ENCODE results near the gene MMP23B.

Gene MMP23B

DNA sequence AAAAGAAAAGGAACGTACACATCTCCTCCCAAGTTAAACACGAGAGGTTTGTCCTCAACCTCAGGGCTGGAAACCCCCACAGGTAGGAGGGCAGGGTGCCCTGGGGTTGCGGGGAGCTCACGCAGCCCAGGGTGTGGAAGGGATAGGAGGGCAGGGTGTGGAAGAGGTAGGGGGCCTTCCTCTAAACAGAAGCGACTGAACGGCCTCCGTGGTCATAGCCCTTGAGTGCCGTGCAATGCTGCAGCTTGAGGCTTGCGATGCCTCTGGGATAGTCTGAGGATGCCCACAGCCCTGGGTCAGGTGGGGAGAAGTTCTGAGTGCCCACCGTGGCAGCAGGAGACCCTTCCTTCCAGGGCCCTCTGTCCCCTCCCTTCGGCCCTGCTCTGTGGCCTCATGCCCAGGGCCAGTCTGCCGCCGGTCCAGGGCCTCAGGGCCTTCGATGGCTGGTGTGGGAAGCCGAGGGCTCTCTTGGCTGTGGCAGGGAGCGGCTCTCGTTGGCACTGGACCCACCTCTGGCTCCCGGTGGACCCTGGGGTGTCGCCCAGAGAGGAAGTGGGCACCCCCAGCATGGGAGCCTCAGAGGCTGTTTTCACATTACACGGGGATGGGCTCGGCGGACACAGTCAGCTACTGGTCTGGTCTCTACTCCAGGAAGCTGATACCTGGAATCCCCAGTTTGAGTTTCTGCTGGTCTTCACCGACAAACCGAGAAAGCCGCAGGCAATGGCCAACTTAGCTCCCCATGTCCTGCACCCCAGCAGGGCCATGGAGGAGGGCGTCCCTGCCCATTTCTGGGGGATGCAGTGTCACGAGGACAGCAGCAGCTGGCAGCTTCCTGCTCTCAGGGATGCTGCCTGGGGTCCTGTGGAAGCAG, 33.2 kb downstream of the MMP23B start:
- H4K20me1 ChIP-seq (ENCODE audit: insufficient read depth, low read length, poor library complexity, severe bottlenecking): no peaks in the 10 kb centered on the region
- H3K9ac ChIP-seq (ENCODE audit: low read depth, low read length, poor library complexity, severe bottlenecking): no peak overlapping the region
- H3K36me3 ChIP-seq (ENCODE audit: insufficient read depth, low read length): peaks cover 16% of the 10 kb centered on the region; the same call in 1 of the 2 replicates
- no peaks in the 10 kb centered on the region for H3F3A ChIP-seq (ENCODE audit: low read depth)
- no peak for TF ChIP-seq EZH2phosphoT487 (IDR thresholded peaks at IDR 0.05; ENCODE audit: borderline replicate concordance)
- H3K9me3 ChIP-seq (ENCODE audit: insufficient read depth, low read depth, low read length): no peaks in the 10 kb centered on the region
- H3K4me3 ChIP-seq (ENCODE audit: low read length, poor library complexity, severe bottlenecking): no peak overlapping the region
- H3K79me2 ChIP-seq (ENCODE audit: insufficient read depth, low read length): no peaks in the 10 kb centered on the region
- no peaks in the 10 kb centered on the region for H3K9me2 ChIP-seq (replicated peaks; ENCODE audit: low read depth, low read length)
- H3K27me3 ChIP-seq (ENCODE audit: insufficient read depth, low read length, poor library complexity, severe bottlenecking): no peaks in the 10 kb centered on the region
- no peak overlapping the region for H3K4me2 ChIP-seq (ENCODE audit: low read depth, low read length, poor library complexity, severe bottlenecking)
- no peaks in the 10 kb centered on the region for H3K4me1 ChIP-seq (ENCODE audit: insufficient read depth, low read length, poor library complexity, severe bottlenecking)
- H2AFZ ChIP-seq (ENCODE audit: low read length): no peak overlapping the region

DNA sequence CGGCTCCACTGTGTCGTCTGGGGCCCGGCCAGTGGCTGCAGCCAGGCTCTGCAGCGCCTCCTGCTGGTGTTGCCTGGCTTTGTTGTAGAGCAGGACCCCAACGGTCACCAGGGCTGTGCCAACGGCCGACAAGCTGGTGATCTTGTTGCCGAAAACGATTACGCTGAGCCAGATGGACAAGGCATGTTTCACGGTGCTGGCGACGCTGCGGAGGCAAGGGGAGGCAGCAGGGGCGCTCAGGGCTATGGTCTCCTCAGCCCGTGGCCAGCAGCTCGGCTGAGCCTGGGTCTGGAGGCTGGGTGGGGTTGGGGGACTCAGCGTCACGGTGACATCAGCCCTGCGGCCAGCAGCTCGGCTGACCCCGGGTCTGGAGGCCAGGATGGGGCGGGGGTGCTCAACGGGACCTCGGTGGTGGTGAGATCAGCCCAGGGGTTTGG, 33.9 kb downstream of the MMP23B start:
- Histone ChIP-seq H3K27me3 (ENCODE audit: insufficient read depth, low read length, poor library complexity, severe bottlenecking) (no peaks in the 10 kb centered on the region), H3K9me2 (replicated peaks; ENCODE audit: low read depth, low read length) (no peaks in the 10 kb centered on the region), H3K4me3 (ENCODE audit: low read length, poor library complexity, severe bottlenecking) (no peak overlapping the region), H3K36me3 (ENCODE audit: insufficient read depth, low read length) (peaks cover 16% of the 10 kb centered on the region; the same call in 1 of the 2 replicates), H3K9ac (ENCODE audit: low read depth, low read length, poor library complexity, severe bottlenecking) (no peak overlapping the region), H2AFZ (ENCODE audit: low read length) (no peak overlapping the region), H3K9me3 (ENCODE audit: insufficient read depth, low read depth, low read length) (no peaks in the 10 kb centered on the region), H3F3A (ENCODE audit: low read depth) (no peaks in the 10 kb centered on the region), H3K79me2 (ENCODE audit: insufficient read depth, low read length) (no peaks in the 10 kb centered on the region), H4K20me1 (ENCODE audit: insufficient read depth, low read length, poor library complexity, severe bottlenecking) (no peaks in the 10 kb centered on the region), H3K4me2 (ENCODE audit: low read depth, low read length, poor library complexity, severe bottlenecking) (no peak overlapping the region), H3K4me1 (ENCODE audit: insufficient read depth, low read length, poor library complexity, severe bottlenecking) (no peaks in the 10 kb centered on the region)
- no peak for TF ChIP-seq EZH2phosphoT487 (IDR thresholded peaks at IDR 0.05; ENCODE audit: borderline replicate concordance)
- TF ChIP-seq, protein P1, sequence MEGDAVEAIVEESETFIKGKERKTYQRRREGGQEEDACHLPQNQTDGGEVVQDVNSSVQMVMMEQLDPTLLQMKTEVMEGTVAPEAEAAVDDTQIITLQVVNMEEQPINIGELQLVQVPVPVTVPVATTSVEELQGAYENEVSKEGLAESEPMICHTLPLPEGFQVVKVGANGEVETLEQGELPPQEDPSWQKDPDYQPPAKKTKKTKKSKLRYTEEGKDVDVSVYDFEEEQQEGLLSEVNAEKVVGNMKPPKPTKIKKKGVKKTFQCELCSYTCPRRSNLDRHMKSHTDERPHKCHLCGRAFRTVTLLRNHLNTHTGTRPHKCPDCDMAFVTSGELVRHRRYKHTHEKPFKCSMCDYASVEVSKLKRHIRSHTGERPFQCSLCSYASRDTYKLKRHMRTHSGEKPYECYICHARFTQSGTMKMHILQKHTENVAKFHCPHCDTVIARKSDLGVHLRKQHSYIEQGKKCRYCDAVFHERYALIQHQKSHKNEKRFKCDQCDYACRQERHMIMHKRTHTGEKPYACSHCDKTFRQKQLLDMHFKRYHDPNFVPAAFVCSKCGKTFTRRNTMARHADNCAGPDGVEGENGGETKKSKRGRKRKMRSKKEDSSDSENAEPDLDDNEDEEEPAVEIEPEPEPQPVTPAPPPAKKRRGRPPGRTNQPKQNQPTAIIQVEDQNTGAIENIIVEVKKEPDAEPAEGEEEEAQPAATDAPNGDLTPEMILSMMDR (conservative IDR thresholded peaks at IDR 0.05; ENCODE audit: low read length): peak; percentile 67

DNA sequence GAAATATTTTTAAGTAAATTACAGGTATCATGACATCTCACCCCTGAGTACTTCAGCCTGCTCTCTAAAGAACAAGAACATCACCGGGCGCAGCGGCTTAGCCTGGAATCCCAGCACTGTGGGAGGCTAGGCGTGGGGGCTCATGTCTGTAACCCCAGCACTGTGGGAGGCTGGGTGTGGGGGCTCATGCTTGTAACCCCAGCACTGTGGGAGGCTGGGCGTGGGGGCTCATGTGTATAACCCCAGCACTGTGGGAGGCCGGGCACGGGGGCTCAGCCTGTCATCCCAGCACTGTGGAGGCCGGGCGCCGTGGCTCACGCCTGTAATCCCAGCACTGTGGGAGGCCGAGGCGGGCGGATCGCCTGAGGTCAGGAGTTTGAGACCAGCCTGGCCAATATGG, 34.6 kb downstream of the MMP23B start:
- no peak for TF ChIP-seq EZH2phosphoT487 (IDR thresholded peaks at IDR 0.05; ENCODE audit: borderline replicate concordance)
- TF ChIP-seq, protein P1 (conservative IDR thresholded peaks at IDR 0.05; ENCODE audit: low read length): no peak
- no peaks in the 10 kb centered on the region for H3K79me2 ChIP-seq (ENCODE audit: insufficient read depth, low read length)
- no peaks in the 10 kb centered on the region for H3F3A ChIP-seq (ENCODE audit: low read depth)
- no peak overlapping the region for H3K4me3 ChIP-seq (ENCODE audit: low read length, poor library complexity, severe bottlenecking)
- no peaks in the 10 kb centered on the region for H3K9me3 ChIP-seq (ENCODE audit: insufficient read depth, low read depth, low read length)
- H3K4me2 ChIP-seq (ENCODE audit: low read depth, low read length, poor library complexity, severe bottlenecking): no peak overlapping the region
- no peak overlapping the region for H2AFZ ChIP-seq (ENCODE audit: low read length)
- H3K4me1 ChIP-seq (ENCODE audit: insufficient read depth, low read length, poor library complexity, severe bottlenecking): no peaks in the 10 kb centered on the region
- no peak overlapping the region for H3K9ac ChIP-seq (ENCODE audit: low read depth, low read length, poor library complexity, severe bottlenecking)
- no peaks in the 10 kb centered on the region for H4K20me1 ChIP-seq (ENCODE audit: insufficient read depth, low read length, poor library complexity, severe bottlenecking)
- H3K27me3 ChIP-seq (ENCODE audit: insufficient read depth, low read length, poor library complexity, severe bottlenecking): no peaks in the 10 kb centered on the region
- H3K9me2 ChIP-seq (replicated peaks; ENCODE audit: low read depth, low read length): no peaks in the 10 kb centered on the region
- peaks cover 22% of the 10 kb centered on the region; the same call in 1 of the 2 replicates for H3K36me3 ChIP-seq (ENCODE audit: insufficient read depth, low read length)

Measured in Loucy (cell line).